Neural cell (in vitro differentiated cells): ENCODE data around the gene FXYD6. TPM values are rescaled to one million over a fixed set of nuclear protein-coding genes. Genes with fewer than 3 reads are reported as not detected.

Source experiments
- H2AFZ ChIP-seq: fragments of 200-600, 300-800 bp; sonication (generic), shearing (Covaris generic); 2 replicates; pipeline ENCODE4 v1.6.0; 2014; ENCODE audit warnings: low read depth, mild to moderate bottlenecking, antibody characterized with exemption, low read length, moderate library complexity
- H3F3A ChIP-seq: fragments of 200-600 bp; shearing (Covaris generic); 2 replicates; pipeline ENCODE4 v1.6.1; 2016; ENCODE audit warnings: mild to moderate bottlenecking, moderate library complexity, mixed read lengths, antibody characterized with exemption, low read length; ENCODE audit not compliant: insufficient read depth, poor library complexity, severe bottlenecking
- H3K27ac ChIP-seq: fragments of 200-600, 300-800 bp; sonication (generic), shearing (Covaris generic); 2 replicates; pipeline ENCODE4 v1.5.1; 2014; ENCODE audit warnings: mild to moderate bottlenecking, low read length, moderate library complexity
- H3K27me3 ChIP-seq: fragments of 300-800, 200-600 bp; sonication (generic), shearing (Covaris generic); 2 replicates; pipeline ENCODE4 v1.6.0; 2014; ENCODE audit warnings: mild to moderate bottlenecking, low read depth, low read length, moderate library complexity; ENCODE audit not compliant: insufficient read depth
- H3K36me3 ChIP-seq: fragments of 300-800, 200-600 bp; sonication (generic), shearing (Covaris generic); 2 replicates; pipeline ENCODE4 v1.5.1; 2014; ENCODE audit warnings: mild to moderate bottlenecking, antibody characterized with exemption, low read length, moderate library complexity; ENCODE audit not compliant: insufficient read depth
- H3K4me2 ChIP-seq: fragments of 300-800, 200-600 bp; sonication (generic), shearing (Covaris generic); 2 replicates; pipeline ENCODE4 v1.6.0; 2014; ENCODE audit warnings: mild to moderate bottlenecking, low read length
- H3K4me3 ChIP-seq: fragments of 300-800, 200-600 bp; sonication (generic), shearing (Covaris generic); 2 replicates; pipeline ENCODE4 v1.5.1; 2014; ENCODE audit warnings: mild to moderate bottlenecking, low read length, moderate library complexity
- H3K79me2 ChIP-seq: fragments of 200-600 bp; shearing (Covaris generic); replicated peaks from 2 replicates; pipeline ENCODE4 v1.6.0; 2014; ENCODE audit warnings: mild to moderate bottlenecking, low read length, moderate library complexity; ENCODE audit not compliant: insufficient read depth
- H3K9ac ChIP-seq: fragments of 300-800, 200-600 bp; sonication (generic), shearing (Covaris generic); 2 replicates; pipeline ENCODE4 v1.6.1; 2016; ENCODE audit warnings: mild to moderate bottlenecking, low read length, mixed read lengths
- H3K9me2 ChIP-seq: fragments of 200-600 bp; shearing (Covaris generic); 2 replicates; pipeline ENCODE4 v1.6.1; 2016; ENCODE audit warnings: mild to moderate bottlenecking, low read length, mixed read lengths; ENCODE audit not compliant: insufficient read depth
- H3K9me3 ChIP-seq: fragments of 200-600, 300-800 bp; sonication (generic), shearing (Covaris generic); 2 replicates; pipeline ENCODE4 v1.6.1; 2016; ENCODE audit warnings: mild to moderate bottlenecking, mixed run types, low read length, moderate library complexity, mixed read lengths
- H4K20me1 ChIP-seq: fragments of 200-600 bp; shearing (Covaris generic); 2 replicates; pipeline ENCODE4 v1.6.1; 2016; ENCODE audit warnings: mild to moderate bottlenecking, mixed run types; ENCODE audit not compliant: insufficient read depth
- CTCF ChIP-seq: fragments of 450-650 bp; IDR thresholded peaks from 2 replicates; pipeline ENCODE4 v1.5.1; 2014; ENCODE audit warnings: antibody characterized with exemption, mild to moderate bottlenecking, moderate library complexity; ENCODE audit not compliant: poor library complexity, severe bottlenecking
- EP300 ChIP-seq: fragments of 450-650 bp; conservative IDR thresholded peaks from 2 replicates; pipeline ENCODE4 v1.6.1; 2014; ENCODE audit warnings: antibody characterized with exemption, mild to moderate bottlenecking, moderate library complexity; ENCODE audit not compliant: poor library complexity, severe bottlenecking
- EZH2 ChIP-seq: fragments of 200-600, 300-800 bp; shearing (Covaris generic), sonication (generic); IDR thresholded peaks from 2 replicates; pipeline ENCODE4 v1.6.1; 2014; ENCODE audit warnings: antibody characterized with exemption, low read length, borderline replicate concordance, mild to moderate bottlenecking; ENCODE audit not compliant: insufficient read depth, poor library complexity, severe bottlenecking
- MXI1 ChIP-seq: fragments of 450-650 bp; conservative IDR thresholded peaks from 2 replicates; pipeline ENCODE4 v1.6.1; 2014; ENCODE audit warnings: antibody characterized with exemption, mild to moderate bottlenecking; ENCODE audit not compliant: poor library complexity, severe bottlenecking
- POLR2AphosphoS5 ChIP-seq: IDR thresholded peaks from 2 replicates; pipeline ENCODE4 v1.6.1; 2012
- RAD21 ChIP-seq: fragments of 450-650 bp; conservative IDR thresholded peaks from 2 replicates; pipeline ENCODE4 v1.6.1; 2014; ENCODE audit warnings: antibody characterized with exemption, mild to moderate bottlenecking, moderate library complexity
- REST ChIP-seq: IDR thresholded peaks from 2 replicates; pipeline ENCODE4 v1.6.1; 2012; ENCODE audit warnings: borderline replicate concordance
- SMC3 ChIP-seq: fragments of 450-650 bp; conservative IDR thresholded peaks from 2 replicates; pipeline ENCODE4 v1.6.1; 2014; ENCODE audit warnings: antibody characterized with exemption, mild to moderate bottlenecking, moderate library complexity; ENCODE audit not compliant: poor library complexity
- TAF1 ChIP-seq: IDR thresholded peaks from 2 replicates; pipeline ENCODE4 v1.6.1; 2012; ENCODE audit warnings: low read depth
- polyA plus RNA-seq: library from polyadenylated mRNA; depleted of rRNA; stranded (reverse); fragments of >200 nt; gene quantifications from 2 replicates; pipeline ENCODE4 v1.2.3, GENCODE V29; 2014

The FXYD6 gene
- polyA plus RNA-seq, 1 donor from 2014 or later, result 218 TPM

GRCh38 chr11:117799634-117800033 lies 76.8 kb downstream of the FXYD6 start:
- Histone ChIP-seq H3K36me3 (no peaks in the 10 kb centered on the region), H3K9ac (no peak overlapping the region), H3K9me2 (no peaks in the 10 kb centered on the region), H3K4me2 (no peak overlapping the region), H3K9me3 (no peaks in the 10 kb centered on the region), H3K27me3 (peaks cover 35% of the 10 kb centered on the region), H3K4me3 (no peak overlapping the region), H3F3A (no peaks in the 10 kb centered on the region), H3K79me2 (no peaks in the 10 kb centered on the region), H4K20me1 (no peaks in the 10 kb centered on the region), H3K27ac (no peak overlapping the region), H2AFZ (no peak overlapping the region)
- TF ChIP-seq MXI1 (no peak), TAF1 (no peak), EP300 (no peak), EZH2 (no peak), SMC3 (no peak), POLR2AphosphoS5 (no peak), REST (no peak), CTCF (no peak), RAD21 (no peak)

GRCh38 chr11:117796872-117797529 lies 79.5 kb downstream of the FXYD6 start, which contains the start of gene DSCAML1:
DSCAML1 (minus strand) TSS chr11:117797216; CDS start chr11:117797079, 137 bp downstream.
- peaks cover 49% of the 10 kb centered on the region for H3K27me3 ChIP-seq
- H3K36me3 ChIP-seq, result no peaks in the 10 kb centered on the region
- H3K79me2 ChIP-seq, result no peaks in the 10 kb centered on the region
- H3K4me3 ChIP-seq, result peak within 1 kb of the TSS; percentile 84
- H4K20me1 ChIP-seq, result no peaks in the 10 kb centered on the region
- no peaks in the 10 kb centered on the region for H3K9me3 ChIP-seq
- TF ChIP-seq RAD21 (peak; percentile 41), MXI1 (no peak)
- H3K9me2 ChIP-seq, result no peaks in the 10 kb centered on the region
- no peaks in the 10 kb centered on the region for H3F3A ChIP-seq
- H2AFZ ChIP-seq, result no peak within 1 kb of the TSS
- peak within 1 kb of the TSS; percentile 65 for H3K9ac ChIP-seq
- no peak within 1 kb of the TSS for H3K27ac ChIP-seq
- H3K4me2 ChIP-seq, result peak within 1 kb of the TSS; percentile 80
